RWPE1 (cell line): Measurements from ENCODE around the gene COPG1.
A peak's percentile ranks its signal among the peaks of the same experiment; 100 is the strongest.

Source experiments
- CTCF ChIA-PET: fragments of 350-600 bp; sonication (Branson Sonifier 250); formaldehyde crosslinking; extraction: SDS; loops from one replicate; lab custom pipeline; 2021; lab: Yijun Ruan, JAX
- POLR2A ChIA-PET: fragments of 400-600 bp; formaldehyde crosslinking; extraction: SDS; loops from one replicate; lab custom pipeline; 2020; ENCODE audit warnings: antibody characterized with exemption; ENCODE audit not compliant: low non-redundant PET; lab: Yijun Ruan, JAX
- DNase-seq: peaks from one replicate; pipeline ENCODE4 v3.0.0; 2012; ENCODE audit warnings: low spot score
- H3K27ac ChIP-seq: fragments of 450-650 bp; 2 replicates; pipeline ENCODE4 v1.5.1; 2017
- CTCF ChIP-seq: fragments of 450-650 bp; conservative IDR thresholded peaks from 2 replicates; pipeline ENCODE4 v1.5.1; 2017; ENCODE audit warnings: low read depth, mild to moderate bottlenecking

Gene COPG1

GRCh38 chr3:129246636-129247035 is 2.8 kb upstream of the COPG1 start:
- no peak for DNase-seq
- POLR2A ChIA-PET = interaction anchor here (1.5 kb wide), 1 partner anchor 69 kb away, joined by 6 read pairs; a partner anchor contains a TSS
- H3K27ac ChIP-seq = no peak overlapping the region
- CTCF ChIA-PET = interaction anchor here (0.6 to 2.7 kb wide), 6 partner anchors 42 to 84 kb away, joined by 3 to 18 read pairs (median 5); no protein-coding TSS in a partner anchor
- TF ChIP-seq CTCF = no peak

- H3K27ac ChIP-seq = peak overlapping the region; percentile 82
- no peak for TF ChIP-seq CTCF
- no peak for DNase-seq
- POLR2A ChIA-PET = interaction anchor here (1.7 kb wide), 1 partner anchor 87 kb away, joined by 5 read pairs; no protein-coding TSS in a partner anchor
- CTCF ChIA-PET = interaction anchor here (0.6 kb wide), 2 partner anchors 86 to 245 kb away, joined by 5 read pairs; no protein-coding TSS in a partner anchor
Observed at GRCh38 chr3:129248286-129248979, 973 bp upstream of the COPG1 start.

GRCh38 chr3:129252748-129253147 is 3.3 kb downstream of the COPG1 start:
- CTCF ChIA-PET = interaction anchor here (0.6 kb wide), 1 partner anchor 284 kb away, joined by 3 read pairs; no protein-coding TSS in a partner anchor
- H3K27ac ChIP-seq = peak overlapping the region; percentile 29
- no peak for TF ChIP-seq CTCF
- POLR2A ChIA-PET = interaction anchor here (0.6 kb wide), 1 partner anchor 401 kb away, joined by 3 read pairs; no protein-coding TSS in a partner anchor
- no peak for DNase-seq

GRCh38 chr3:129254536-129255230 is 5.3 kb downstream of the COPG1 start:
- no peak for TF ChIP-seq CTCF
- no peak for DNase-seq
- ChIA-PET POLR2A (interaction anchor here (0.6 to 0.7 kb wide), 2 partner anchors 31 to 177 kb away, joined by 3 read pairs; no protein-coding TSS in a partner anchor), CTCF (no interaction called here)
- no peak overlapping the region for H3K27ac ChIP-seq

- no peak overlapping the region for H3K27ac ChIP-seq
- ChIA-PET CTCF (no interaction called here), POLR2A (no interaction called here)
- no peak for DNase-seq
- TF ChIP-seq CTCF = no peak
Observed at GRCh38 chr3:129256270-129256669, 6.9 kb downstream of the COPG1 start.

GRCh38 chr3:129257609-129258008 is 8.2 kb downstream of the COPG1 start:
- no peak overlapping the region for H3K27ac ChIP-seq
- POLR2A ChIA-PET = no interaction called here
- no peak for DNase-seq
- CTCF ChIA-PET = no interaction called here
- TF ChIP-seq CTCF = no peak
